ENCODE measurements around the gene RPLP1.

The RPLP1 gene

DNA sequence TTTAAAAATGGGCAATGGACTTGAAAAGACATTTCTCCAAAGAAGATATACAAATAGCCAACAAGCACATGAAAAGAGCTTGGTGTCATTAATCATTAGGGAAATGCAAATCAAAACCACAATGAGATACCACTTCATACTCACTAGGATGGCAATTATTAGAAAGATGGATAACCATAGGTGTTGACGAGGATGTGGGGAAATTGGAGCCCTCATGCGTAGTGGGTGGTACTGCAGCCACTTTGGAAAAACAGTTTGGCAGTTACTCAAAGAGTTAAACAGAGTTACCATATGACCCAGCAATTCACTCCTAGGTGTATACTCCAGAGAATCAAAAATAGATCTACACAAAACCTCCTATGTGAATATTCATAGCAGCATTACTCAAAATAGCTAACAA lies 27.4 kb downstream of the RPLP1 start:
- peaks cover 3% of the 10 kb centered on the region; the same call in 1 of the 2 replicates for H3K4me1 ChIP-seq
- DNase-seq, result no peak
- TF ChIP-seq, protein P1, sequence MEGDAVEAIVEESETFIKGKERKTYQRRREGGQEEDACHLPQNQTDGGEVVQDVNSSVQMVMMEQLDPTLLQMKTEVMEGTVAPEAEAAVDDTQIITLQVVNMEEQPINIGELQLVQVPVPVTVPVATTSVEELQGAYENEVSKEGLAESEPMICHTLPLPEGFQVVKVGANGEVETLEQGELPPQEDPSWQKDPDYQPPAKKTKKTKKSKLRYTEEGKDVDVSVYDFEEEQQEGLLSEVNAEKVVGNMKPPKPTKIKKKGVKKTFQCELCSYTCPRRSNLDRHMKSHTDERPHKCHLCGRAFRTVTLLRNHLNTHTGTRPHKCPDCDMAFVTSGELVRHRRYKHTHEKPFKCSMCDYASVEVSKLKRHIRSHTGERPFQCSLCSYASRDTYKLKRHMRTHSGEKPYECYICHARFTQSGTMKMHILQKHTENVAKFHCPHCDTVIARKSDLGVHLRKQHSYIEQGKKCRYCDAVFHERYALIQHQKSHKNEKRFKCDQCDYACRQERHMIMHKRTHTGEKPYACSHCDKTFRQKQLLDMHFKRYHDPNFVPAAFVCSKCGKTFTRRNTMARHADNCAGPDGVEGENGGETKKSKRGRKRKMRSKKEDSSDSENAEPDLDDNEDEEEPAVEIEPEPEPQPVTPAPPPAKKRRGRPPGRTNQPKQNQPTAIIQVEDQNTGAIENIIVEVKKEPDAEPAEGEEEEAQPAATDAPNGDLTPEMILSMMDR (IDR thresholded peaks at IDR 0.05; ENCODE audit: low read depth, low read length), result no peak
- H3K9me3 ChIP-seq, result no peaks in the 10 kb centered on the region
- no peaks in the 10 kb centered on the region for H3K36me3 ChIP-seq
- no peaks in the 10 kb centered on the region for H3K27me3 ChIP-seq
- H3K4me3 ChIP-seq (ENCODE audit: low read depth, low read length), result no peak overlapping the region

DNA sequence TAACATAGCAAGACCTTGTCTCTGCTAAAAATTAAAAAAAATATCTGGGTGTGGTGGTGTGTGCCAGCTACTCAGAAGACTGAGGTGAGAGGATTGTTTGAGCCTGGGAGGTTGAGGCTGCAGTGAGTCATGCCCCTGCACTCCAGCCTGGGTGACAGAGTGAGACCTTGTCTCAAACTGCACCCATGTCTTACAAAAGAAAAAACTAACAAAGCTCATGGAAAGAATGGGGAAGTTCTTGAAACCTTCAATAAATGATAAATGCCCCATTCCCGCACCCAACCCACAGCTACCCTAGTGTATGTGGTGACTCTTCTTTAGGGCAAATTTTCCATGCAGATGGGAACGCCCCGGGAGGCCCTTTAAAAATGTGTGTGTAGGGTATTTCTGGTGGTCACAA lies 28.3 kb downstream of the RPLP1 start:
- H3K36me3 ChIP-seq, result no peaks in the 10 kb centered on the region
- no peak overlapping the region for H3K4me3 ChIP-seq (ENCODE audit: low read depth, low read length)
- TF ChIP-seq, protein P1 (IDR thresholded peaks at IDR 0.05; ENCODE audit: low read depth, low read length), result no peak
- peaks cover 3% of the 10 kb centered on the region; the same call in 1 of the 2 replicates for H3K4me1 ChIP-seq
- no peak for DNase-seq
- H3K9me3 ChIP-seq, result no peaks in the 10 kb centered on the region
- H3K27me3 ChIP-seq, result no peaks in the 10 kb centered on the region

DNA sequence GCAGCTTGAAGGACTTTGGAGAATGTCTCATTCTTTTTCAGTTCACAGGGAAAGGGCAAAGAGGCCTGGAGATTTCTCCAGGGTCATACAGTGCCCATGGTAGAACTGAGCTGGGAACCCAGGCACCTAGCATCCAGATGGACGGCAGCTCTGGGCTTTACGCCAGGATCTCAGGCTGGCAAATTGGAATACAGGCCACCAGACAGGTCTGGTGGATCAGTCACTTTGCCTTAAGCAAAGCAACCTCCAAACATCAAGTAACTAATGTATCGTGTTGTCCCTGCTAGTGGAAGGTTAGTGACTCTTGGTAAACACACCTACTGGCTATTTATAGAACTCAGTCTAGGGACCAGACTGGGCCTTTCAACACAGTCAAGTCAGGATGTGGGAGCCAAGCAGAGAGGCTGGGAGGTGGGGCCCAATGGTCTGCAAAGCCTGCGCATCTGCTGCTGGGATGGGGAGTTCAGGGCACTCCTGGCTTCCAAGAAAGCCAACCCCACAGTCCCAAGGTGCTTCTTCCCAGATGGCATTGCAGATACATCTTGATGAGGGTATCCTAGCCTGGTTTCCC lies 30.2 kb downstream of the RPLP1 start:
- no peaks in the 10 kb centered on the region for H3K9me3 ChIP-seq
- no peaks in the 10 kb centered on the region for H3K36me3 ChIP-seq
- DNase-seq, result peak; percentile 60
- H3K4me1 ChIP-seq, result peaks cover 3% of the 10 kb centered on the region; the same call in 1 of the 2 replicates
- TF ChIP-seq, protein P1 (IDR thresholded peaks at IDR 0.05; ENCODE audit: low read depth, low read length), result no peak
- no peak overlapping the region for H3K4me3 ChIP-seq (ENCODE audit: low read depth, low read length)
- no peaks in the 10 kb centered on the region for H3K27me3 ChIP-seq

DNA sequence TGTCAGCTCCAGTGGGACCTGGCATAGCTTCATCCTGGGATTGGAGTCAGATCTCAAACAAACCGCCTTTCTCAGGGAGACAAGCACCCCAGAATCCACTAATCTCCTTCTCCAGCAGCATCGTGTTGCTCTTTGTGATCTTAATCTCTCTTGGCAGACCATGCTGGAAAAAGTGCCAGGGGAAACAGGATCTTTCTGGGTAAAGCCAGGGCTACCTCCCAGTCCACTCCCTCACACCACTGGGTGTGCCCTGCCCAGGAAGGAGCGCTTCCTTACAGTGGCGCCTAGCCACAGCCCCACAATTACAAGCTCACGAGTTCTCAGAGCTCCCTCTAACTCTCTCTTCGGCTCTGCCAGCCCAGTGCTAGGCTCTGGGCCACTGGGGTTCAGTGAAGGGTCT lies 32.2 kb downstream of the RPLP1 start:
- Histone ChIP-seq H3K4me1 (peaks cover 3% of the 10 kb centered on the region; the same call in 1 of the 2 replicates), H3K27me3 (no peaks in the 10 kb centered on the region), H3K36me3 (no peaks in the 10 kb centered on the region), H3K9me3 (no peaks in the 10 kb centered on the region), H3K4me3 (ENCODE audit: low read depth, low read length) (no peak overlapping the region)
- DNase-seq, result no peak
- TF ChIP-seq, protein P1 (IDR thresholded peaks at IDR 0.05; ENCODE audit: low read depth, low read length), result no peak

DNA sequence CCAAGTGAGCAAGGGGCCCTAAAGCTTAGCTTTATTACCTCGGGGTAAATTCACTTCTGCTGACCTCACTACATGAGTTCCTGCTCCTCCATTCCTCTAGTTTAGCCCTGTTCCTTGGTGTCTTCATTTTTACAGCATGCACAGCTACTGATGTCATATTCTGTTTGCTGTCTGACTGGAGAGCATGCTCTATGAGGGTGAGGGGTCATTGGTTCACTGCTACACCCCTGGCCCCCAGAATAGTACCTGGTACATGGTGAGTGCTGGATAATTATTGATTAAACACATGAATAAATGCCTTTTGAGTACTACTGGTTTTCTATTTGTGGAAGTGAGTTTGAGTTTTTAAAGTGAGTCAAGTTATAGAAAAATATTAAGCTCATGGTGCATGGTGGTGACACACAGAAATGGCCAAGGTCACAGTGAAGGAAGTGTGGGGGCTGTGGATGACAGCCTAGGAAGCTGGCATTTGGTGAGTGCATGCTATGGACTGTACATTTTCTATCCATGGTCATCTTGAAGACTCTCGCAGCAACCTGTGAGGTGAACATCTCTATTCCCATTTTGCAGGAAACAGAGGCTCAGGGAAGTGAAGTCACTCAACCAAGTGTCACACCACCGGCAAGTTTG lies 34.0 kb downstream of the RPLP1 start:
- Histone ChIP-seq H3K27me3 (no peaks in the 10 kb centered on the region), H3K4me1 (peaks cover 3% of the 10 kb centered on the region; the same call in 1 of the 2 replicates), H3K4me3 (ENCODE audit: low read depth, low read length) (no peak overlapping the region), H3K36me3 (no peaks in the 10 kb centered on the region), H3K9me3 (no peaks in the 10 kb centered on the region)
- no peak for DNase-seq
- TF ChIP-seq, protein P1 (IDR thresholded peaks at IDR 0.05; ENCODE audit: low read depth, low read length), result no peak

DNA sequence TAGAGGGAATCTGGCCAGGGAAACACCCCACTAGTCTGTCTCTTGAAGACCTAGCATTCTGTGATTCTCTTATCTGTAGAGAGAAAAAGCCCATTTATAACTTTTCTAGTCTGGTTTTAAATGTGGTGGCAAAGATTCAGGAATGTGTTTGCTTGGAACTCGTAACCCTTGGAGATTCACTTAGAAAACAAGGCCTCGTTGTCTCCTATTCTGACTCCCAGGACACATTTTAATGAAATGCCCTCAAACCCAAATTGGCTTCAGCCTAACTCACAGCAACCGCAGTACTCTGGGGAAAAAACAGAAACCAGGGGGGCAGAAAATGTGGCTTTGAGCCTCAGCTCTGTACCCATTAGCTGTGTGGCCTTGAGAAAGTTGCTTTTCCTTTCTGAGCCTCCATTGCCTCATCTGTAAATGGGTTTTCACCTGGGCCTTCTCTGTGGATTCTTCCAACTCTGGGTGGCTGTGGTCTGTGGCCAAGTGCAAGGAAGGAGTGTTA lies 36.5 kb downstream of the RPLP1 start:
- no peak for DNase-seq
- H3K36me3 ChIP-seq, result no peaks in the 10 kb centered on the region
- no peaks in the 10 kb centered on the region for H3K27me3 ChIP-seq
- no peaks in the 10 kb centered on the region for H3K4me1 ChIP-seq
- no peak overlapping the region for H3K4me3 ChIP-seq (ENCODE audit: low read depth, low read length)
- TF ChIP-seq, protein P1 (IDR thresholded peaks at IDR 0.05; ENCODE audit: low read depth, low read length), result no peak
- no peaks in the 10 kb centered on the region for H3K9me3 ChIP-seq
